HG03135 (cell line): ENCODE measurements around the gene WDR48.
A peak's percentile ranks its signal among the peaks of the same experiment; 100 is the strongest.
"Not testable (repeated sequence)": the region's sequence is repeated elsewhere in the genome, so short reads cannot be mapped to it uniquely, and the experiment has no call there.

ENCODE experiments used
- ATAC-seq: cut with Tn5 transposase; IDR thresholded peaks from one replicate; pipeline ENCODE4 v1.9.1; 2021; ENCODE audit warnings: mild to moderate bottlenecking, moderate library complexity; ENCODE audit not compliant: unreplicated experiment

The WDR48 gene

DNA sequence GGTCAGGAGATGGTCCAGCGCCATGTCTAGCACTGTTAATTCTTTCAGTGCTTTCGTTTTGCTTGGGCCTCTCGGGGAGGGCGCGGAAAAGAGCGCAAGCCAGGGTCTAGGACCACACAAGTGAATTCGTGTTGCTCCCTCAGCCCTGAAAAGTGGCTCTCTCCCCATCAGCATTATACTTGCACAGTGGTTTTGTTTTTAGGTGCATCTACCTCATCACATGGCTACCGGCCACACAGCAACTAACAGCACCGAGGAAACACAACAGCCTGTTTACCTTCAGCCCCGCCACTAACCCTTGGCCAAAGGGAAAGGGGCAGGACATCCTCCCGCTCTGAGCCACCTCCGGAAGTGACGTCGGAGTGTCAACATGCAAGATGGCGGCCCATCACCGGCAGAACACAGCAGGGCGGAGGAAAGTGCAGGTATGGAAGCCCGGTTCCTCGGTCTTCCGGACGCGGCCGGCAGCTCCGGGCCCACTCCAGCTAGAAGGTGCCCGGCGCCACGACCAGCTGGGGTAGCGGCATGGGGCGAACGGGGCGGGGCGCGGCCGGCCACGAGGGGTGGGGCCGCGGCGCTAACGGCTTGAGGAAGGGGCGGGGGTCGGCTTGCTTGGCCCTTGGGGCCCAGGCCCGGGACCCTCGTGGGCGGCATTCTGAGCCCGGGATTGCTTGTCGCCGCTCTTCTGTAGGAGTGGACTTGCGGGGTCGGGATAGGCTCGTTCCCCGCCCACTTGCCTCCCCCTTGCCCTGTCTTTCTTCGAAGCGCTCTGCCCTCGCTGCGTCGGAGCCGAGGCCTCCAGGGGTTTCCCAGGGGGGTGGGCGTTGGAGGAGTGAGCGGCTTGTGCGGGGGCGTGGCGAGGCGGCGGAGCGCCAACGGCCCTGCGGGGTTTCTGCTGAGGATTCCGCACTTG lies at the start of gene WDR48, which contains the start of gene SCN11A:
WDR48 (plus strand) TSS at position 368 of the 913 bp plus-strand sequence; CDS start at position 378, 10 bp downstream.
SCN11A (minus strand) TSS at position 296 of the 913 bp plus-strand sequence. CDS start 101,582 bp downstream, outside the sequence.
- ATAC-seq: peak; percentile 98

DNA sequence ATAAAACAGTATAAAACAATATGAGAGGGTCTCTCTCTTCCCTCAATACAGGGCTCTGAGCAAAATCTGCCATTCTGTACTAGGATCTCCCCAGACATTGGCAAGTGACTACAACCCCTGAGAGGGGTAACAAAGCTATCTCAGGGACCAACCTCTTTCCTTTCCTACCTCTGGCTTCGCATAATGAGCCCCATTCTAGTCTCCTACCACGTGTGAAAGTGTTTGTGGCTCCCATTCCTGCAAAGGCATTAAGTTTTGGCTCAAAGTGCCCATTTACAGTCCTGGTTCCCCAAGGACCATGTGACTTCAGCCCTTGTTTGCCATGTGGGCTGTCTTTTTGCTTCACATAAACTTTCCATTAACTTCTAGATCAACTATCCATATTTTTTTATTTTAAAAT lies 46.5 kb upstream of the WDR48 start:
- no peak for ATAC-seq

- no peak for ATAC-seq
Observed at GRCh38 chr3:39011191-39011736, 40.6 kb upstream of the WDR48 start.

GRCh38 chr3:39013289-39013688 lies 38.5 kb upstream of the WDR48 start:
- no peak for ATAC-seq

- ATAC-seq: no peak
Observed at GRCh38 chr3:39013921-39014509, 37.8 kb upstream of the WDR48 start.

DNA sequence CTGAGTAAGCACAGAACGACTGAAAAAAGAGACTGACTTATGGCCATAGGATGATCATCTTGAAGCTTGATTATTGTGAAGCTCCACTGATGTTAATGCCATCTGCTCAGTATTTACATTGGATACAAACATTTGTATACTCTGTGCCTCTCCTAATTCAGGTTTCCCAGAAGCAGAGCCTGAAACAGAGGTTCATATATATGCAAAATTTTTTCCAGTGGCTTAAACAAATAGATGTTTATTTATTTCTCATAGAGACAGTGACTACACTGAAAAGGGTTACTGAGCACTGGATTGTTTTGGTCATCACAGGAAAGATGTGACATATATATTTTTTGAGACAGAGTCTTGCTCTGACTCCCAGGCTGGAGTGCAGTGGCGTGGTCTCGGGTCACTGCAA lies 36.4 kb upstream of the WDR48 start:
- no peak for ATAC-seq

DNA sequence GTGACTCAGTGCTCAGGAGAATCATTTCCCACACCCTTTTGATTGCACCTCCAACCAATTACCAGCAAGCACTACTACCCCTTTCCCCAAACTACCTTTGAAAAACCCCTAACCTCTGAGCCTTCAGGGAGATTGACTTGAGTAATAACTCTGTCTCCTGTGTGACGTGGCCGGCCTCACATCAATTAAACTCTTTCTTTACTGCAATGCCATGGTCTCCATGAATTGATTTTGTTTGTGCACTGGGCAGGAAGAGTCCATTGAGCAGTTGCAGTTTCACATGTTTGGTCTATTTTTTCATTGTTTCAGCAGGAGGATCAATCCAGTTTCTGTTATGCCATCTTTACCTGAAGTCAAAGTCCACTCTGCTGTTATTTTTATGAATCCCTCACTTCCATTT lies 32.5 kb upstream of the WDR48 start:
- no peak for ATAC-seq

DNA sequence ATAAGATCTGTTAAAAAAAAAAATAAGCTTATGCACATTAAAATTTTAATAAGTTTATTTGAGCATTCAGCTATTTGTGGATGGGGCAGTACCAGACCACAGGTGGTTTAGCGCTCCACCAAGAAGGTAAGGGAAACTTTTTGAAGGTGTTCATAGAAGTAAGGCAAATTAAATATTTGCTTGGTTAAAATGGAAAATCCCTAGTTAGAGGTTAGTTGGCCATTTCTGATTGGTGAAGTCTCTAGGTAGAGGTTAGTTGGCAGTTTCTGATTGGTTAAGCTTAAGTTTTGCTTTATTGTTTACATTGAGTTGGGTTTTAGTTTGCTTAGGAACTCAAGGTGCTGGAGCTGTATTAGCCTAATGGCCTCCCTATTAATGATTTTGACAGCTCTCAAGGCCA lies 30.8 kb upstream of the WDR48 start:
- ATAC-seq: no peak

GRCh38 chr3:39021465-39022285 lies 30.1 kb upstream of the WDR48 start:
- no peak for ATAC-seq

GRCh38 chr3:39022286-39022630 lies 29.6 kb upstream of the WDR48 start:
- ATAC-seq: no peak

DNA sequence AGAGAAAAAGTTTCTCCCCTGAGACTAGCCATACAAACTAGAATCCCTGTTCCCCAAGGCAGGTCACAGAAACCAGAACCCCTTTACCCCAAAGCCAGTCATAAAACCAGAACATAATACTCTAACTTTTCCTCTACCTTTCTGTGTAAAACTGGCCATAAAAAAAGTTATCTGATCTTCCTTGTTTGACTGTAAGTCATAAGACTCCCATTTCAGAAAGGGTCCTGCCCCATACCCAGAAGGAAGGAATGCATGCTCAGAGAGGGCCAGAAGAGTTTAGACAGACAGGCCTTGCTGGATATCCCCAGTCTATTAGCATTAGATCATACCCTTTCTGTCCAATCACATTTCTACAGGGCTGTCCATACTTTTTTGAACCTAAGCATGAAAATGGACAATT lies 27.3 kb upstream of the WDR48 start:
- ATAC-seq: no peak

- ATAC-seq: no peak
Observed at GRCh38 chr3:39025222-39025970, 26.4 kb upstream of the WDR48 start.

DNA sequence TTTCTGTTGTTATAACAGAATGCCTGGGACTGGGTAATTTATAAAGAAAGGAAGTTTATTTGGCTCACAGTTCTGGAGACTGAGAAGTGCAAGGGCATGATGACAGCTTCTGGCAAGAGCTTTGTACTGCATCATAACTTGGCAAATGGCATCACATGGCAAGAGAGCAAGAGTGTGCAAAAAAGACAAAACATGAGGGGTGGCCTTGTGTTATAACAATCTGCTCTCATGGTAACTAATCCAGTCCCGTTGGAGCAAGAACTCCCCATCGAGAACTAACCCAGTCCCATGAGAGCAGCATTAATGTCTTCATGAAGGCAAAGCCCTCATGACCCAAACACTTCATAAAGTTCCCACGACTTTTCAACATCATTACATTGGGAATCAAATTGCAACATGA lies 23.3 kb upstream of the WDR48 start:
- ATAC-seq: no peak

DNA sequence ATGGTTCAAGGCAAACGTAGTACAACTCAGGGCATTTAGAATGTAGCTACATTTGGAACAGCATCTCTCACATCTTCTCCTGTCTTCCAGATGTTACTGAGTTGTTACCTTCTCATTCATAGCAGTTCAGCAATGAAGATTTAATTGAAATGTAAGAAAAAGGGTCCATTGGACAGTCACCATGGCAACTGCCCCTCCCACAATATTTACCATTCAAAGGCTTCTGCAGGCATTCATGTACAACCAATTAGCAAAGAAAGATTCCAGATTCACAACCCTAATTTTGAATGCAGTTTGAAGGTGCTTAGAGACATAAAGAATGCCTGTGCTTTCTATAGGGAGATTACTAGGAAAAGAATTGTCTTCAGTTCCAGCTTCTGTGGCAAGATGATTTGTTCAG lies 22.3 kb upstream of the WDR48 start:
- no peak for ATAC-seq

- ATAC-seq: no peak
Observed at GRCh38 chr3:39038165-39038564, 13.7 kb upstream of the WDR48 start.

GRCh38 chr3:39050029-39050428 lies 1.8 kb upstream of the WDR48 start:
- ATAC-seq: no peak

GRCh38 chr3:39052583-39052982 lies 767 bp downstream of the WDR48 start:
- ATAC-seq: no peak

DNA sequence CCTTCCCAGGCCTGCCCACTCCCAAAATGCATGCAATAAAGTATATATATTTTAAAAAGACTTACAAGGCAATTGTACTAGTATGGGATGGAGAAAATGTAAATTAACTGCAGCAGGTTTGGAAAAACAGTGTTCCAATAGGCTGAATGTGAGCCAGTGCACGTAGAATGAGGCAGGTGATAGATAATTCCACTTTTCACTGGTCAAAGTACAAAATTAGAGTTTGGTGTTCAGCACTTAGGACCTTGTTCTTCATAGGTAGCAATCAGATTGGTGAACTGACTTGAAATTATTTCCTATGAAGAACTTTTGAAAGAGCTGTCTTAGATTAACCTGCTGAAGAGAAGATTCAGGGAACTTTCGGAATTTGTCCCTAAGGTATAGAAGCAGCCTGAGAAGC lies 1.9 kb downstream of the WDR48 start:
- ATAC-seq: no peak

- ATAC-seq: no peak
Observed at GRCh38 chr3:39056151-39056550, 4.3 kb downstream of the WDR48 start.

DNA sequence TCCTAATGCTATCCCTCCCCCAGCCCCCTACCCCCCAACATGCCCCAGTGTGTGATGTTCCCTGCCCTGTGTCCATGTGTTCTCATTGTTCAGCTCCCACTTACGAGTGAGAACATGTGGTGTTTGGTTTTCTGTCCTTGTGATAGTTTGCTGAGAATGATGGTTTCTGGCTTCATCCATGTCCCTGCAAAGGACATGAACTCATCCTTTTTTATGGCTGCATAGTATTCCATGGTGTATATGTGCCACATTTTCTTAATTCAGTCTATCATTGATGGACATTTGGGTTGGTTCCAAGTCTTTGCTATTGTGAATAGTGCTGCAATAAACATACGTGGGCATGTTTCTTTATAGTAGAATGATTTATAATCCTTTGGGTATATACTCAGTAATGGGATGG lies 9.4 kb downstream of the WDR48 start:
- ATAC-seq: not testable (repeated sequence)
